Measurements from ENCODE around the gene SMOC2. TPM values are rescaled to one million over a fixed set of nuclear protein-coding genes. Genes with fewer than 3 reads are reported as not detected.

SMOC2 gene
- total RNA-seq, 1 experiment from 2014 or later, result 0.42 TPM

DNA sequence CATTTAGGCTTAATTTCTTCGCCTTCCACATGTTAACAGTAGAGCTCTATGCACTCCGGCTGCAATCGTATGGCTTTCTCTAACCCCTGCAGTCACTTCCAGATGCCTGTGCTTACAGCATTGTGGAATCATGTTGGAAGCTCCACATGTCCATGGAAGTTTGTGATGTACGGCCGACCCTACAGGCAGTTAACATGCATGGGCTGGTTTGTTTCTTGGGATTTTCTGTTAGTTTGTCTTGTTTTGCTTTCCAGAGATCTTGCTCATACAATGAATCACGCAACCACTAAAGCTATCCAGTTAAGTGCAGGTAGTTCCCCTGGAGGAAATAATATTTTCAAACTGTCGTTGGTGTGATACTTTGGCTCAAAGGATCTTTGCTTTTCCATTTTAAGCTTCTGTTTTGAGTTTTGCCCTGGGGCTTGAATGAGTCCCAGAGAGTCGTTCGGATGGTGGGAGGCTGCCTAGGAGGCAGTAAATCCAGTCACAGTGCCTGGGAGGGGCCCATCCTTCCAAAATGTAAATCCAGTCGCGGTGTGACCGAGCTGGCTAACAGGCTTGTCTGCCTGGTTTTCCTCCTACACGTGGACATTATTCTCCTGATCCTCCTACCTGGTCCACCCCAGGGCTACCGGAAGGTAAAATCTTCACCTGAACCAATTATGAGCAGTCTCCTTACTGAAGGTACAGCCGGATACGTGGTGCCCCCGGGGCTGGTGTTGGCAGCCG lies 225.9 kb downstream of the SMOC2 start (continued):
- TF ChIP-seq YY1 (IDR thresholded peaks at IDR 0.05; ENCODE audit: extremely low read depth, insufficient replicate concordance, low read depth, low read length) (no peak), EZH2 (IDR thresholded peaks at IDR 0.05) (no peak), SIN3A (IDR thresholded peaks at IDR 0.05; ENCODE audit: low read depth) (no peak), POLR2A (IDR thresholded peaks at IDR 0.05; ENCODE audit: borderline replicate concordance, extremely low read depth, insufficient read depth, insufficient read length) (no peak), RAD21 (IDR thresholded peaks at IDR 0.05; ENCODE audit: low read depth) (no peak), EGR1 (IDR thresholded peaks at IDR 0.05; ENCODE audit: low read depth) (no peak), EZH2phosphoT487 (IDR thresholded peaks at IDR 0.05; ENCODE audit: borderline replicate concordance) (no peak), ELF1 (IDR thresholded peaks at IDR 0.05; ENCODE audit: borderline replicate concordance, low read depth) (no peak)
- TF ChIP-seq, protein P1, sequence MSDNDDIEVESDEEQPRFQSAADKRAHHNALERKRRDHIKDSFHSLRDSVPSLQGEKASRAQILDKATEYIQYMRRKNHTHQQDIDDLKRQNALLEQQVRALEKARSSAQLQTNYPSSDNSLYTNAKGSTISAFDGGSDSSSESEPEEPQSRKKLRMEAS (IDR thresholded peaks at IDR 0.05), result no peak

DNA sequence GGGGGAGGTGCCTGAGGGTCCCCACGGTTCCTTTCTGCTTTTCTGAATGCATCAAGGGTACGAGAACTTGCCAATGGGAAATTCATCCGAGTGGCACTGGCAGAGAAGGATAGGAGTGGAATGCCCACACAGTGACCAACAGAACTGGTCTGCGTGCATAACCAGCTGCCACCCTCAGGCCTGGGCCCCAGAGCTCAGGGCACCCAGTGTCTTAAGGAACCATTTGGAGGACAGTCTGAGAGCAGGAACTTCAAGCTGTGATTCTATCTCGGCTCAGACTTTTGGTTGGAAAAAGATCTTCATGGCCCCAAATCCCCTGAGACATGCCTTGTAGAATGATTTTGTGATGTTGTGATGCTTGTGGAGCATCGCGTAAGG lies 226.4 kb downstream of the SMOC2 start:
- H3K27me3 ChIP-seq (ENCODE audit: insufficient read depth, low read length), result no peaks in the 10 kb centered on the region
- no peak overlapping the region for H3K27ac ChIP-seq (ENCODE audit: low read depth, low read length)
- H3K4me3 ChIP-seq (replicated peaks in 1 of 2; ENCODE audit: low read depth in 1 of 2, low read length in 2 of 2), result no peak overlapping the region
- H3K9me2 ChIP-seq (ENCODE audit: insufficient read depth), result no peaks in the 10 kb centered on the region
- intact Hi-C loops (cut with micrococcal nuclease), result no loop called here
- H3K4me1 ChIP-seq (ENCODE audit: control insufficient read depth in 1 of 2, insufficient read depth in 2 of 2, low read length in 2 of 2), result peaks cover 0 to under 1% of the 10 kb centered on the region in 2 experiments; a peak in 1 of 4 replicates
- no peaks in the 10 kb centered on the region for H3K36me3 ChIP-seq (ENCODE audit: control insufficient read depth in 1 of 2, insufficient read depth in 2 of 2, low read length in 2 of 2)
- no peaks in the 10 kb centered on the region for H4K20me1 ChIP-seq (ENCODE audit: insufficient read depth)
- no peaks in the 10 kb centered on the region for H3K79me2 ChIP-seq (ENCODE audit: insufficient read depth, low read length)
- H3K9me3 ChIP-seq (ENCODE audit: control insufficient read depth in 1 of 2, insufficient read depth in 1 of 2, low read depth in 1 of 2, low read length in 2 of 2), result no peaks in the 10 kb centered on the region
- no peak overlapping the region for H3K9ac ChIP-seq (ENCODE audit: low read length)
- RAD21 ChIA-PET (ENCODE audit: low non-redundant PET in 1 of 2, low total read pairs in 2 of 2, uncharacterized antibody in 2 of 2, unreplicated experiment in 2 of 2), result no interaction called here
- ATAC-seq (no peak), DNase-seq (ENCODE audit: low read depth, low spot score) (no peak)
- POLR2A ChIA-PET, result no interaction called here
- CTCF ChIA-PET, result no interaction called here
- H2AFZ ChIP-seq (ENCODE audit: low read depth, low read length, poor library complexity, severe bottlenecking), result no peak overlapping the region
- no TSS peak for BruUV-seq (replicated peaks)
- no peak overlapping the region for H3K4me2 ChIP-seq (ENCODE audit: low read length)
- TF ChIP-seq ZFX (IDR thresholded peaks at IDR 0.05) (no peak), POLR2AphosphoS5 (IDR thresholded peaks at IDR 0.05; ENCODE audit: low read depth, low read length) (no peak), EZH2 (IDR thresholded peaks at IDR 0.05) (no peak), YY1 (IDR thresholded peaks at IDR 0.05; ENCODE audit: extremely low read depth, insufficient replicate concordance, low read depth, low read length) (no peak), RAD21 (IDR thresholded peaks at IDR 0.05; ENCODE audit: low read depth) (no peak), SP1 (IDR thresholded peaks at IDR 0.05; ENCODE audit: low read depth) (no peak), CEBPB (IDR thresholded peaks at IDR 0.05; ENCODE audit: low read depth) (no peak), EZH2phosphoT487 (IDR thresholded peaks at IDR 0.05; ENCODE audit: borderline replicate concordance) (no peak), EGR1 (IDR thresholded peaks at IDR 0.05; ENCODE audit: low read depth) (no peak), FOSL1 (IDR thresholded peaks at IDR 0.05; ENCODE audit: low read depth) (no peak)
- TF ChIP-seq, protein P2, sequence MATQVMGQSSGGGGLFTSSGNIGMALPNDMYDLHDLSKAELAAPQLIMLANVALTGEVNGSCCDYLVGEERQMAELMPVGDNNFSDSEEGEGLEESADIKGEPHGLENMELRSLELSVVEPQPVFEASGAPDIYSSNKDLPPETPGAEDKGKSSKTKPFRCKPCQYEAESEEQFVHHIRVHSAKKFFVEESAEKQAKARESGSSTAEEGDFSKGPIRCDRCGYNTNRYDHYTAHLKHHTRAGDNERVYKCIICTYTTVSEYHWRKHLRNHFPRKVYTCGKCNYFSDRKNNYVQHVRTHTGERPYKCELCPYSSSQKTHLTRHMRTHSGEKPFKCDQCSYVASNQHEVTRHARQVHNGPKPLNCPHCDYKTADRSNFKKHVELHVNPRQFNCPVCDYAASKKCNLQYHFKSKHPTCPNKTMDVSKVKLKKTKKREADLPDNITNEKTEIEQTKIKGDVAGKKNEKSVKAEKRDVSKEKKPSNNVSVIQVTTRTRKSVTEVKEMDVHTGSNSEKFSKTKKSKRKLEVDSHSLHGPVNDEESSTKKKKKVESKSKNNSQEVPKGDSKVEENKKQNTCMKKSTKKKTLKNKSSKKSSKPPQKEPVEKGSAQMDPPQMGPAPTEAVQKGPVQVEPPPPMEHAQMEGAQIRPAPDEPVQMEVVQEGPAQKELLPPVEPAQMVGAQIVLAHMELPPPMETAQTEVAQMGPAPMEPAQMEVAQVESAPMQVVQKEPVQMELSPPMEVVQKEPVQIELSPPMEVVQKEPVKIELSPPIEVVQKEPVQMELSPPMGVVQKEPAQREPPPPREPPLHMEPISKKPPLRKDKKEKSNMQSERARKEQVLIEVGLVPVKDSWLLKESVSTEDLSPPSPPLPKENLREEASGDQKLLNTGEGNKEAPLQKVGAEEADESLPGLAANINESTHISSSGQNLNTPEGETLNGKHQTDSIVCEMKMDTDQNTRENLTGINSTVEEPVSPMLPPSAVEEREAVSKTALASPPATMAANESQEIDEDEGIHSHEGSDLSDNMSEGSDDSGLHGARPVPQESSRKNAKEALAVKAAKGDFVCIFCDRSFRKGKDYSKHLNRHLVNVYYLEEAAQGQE (IDR thresholded peaks at IDR 0.05; ENCODE audit: low read depth), result no peak
- TF ChIP-seq, protein P3, sequence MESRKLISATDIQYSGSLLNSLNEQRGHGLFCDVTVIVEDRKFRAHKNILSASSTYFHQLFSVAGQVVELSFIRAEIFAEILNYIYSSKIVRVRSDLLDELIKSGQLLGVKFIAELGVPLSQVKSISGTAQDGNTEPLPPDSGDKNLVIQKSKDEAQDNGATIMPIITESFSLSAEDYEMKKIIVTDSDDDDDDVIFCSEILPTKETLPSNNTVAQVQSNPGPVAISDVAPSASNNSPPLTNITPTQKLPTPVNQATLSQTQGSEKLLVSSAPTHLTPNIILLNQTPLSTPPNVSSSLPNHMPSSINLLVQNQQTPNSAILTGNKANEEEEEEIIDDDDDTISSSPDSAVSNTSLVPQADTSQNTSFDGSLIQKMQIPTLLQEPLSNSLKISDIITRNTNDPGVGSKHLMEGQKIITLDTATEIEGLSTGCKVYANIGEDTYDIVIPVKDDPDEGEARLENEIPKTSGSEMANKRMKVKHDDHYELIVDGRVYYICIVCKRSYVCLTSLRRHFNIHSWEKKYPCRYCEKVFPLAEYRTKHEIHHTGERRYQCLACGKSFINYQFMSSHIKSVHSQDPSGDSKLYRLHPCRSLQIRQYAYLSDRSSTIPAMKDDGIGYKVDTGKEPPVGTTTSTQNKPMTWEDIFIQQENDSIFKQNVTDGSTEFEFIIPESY (IDR thresholded peaks at IDR 0.05; ENCODE audit: extremely low read depth, insufficient replicate concordance, low read length), result no peak
- TF ChIP-seq, protein P1 (IDR thresholded peaks at IDR 0.05), result no peak
